Measurements from ENCODE around the gene RELA. TPM values are rescaled to one million over a fixed set of nuclear protein-coding genes. Genes with fewer than 3 reads are reported as not detected.

The RELA gene
- total RNA-seq, 1 experiment from 2014 or later = 83.0 TPM

DNA sequence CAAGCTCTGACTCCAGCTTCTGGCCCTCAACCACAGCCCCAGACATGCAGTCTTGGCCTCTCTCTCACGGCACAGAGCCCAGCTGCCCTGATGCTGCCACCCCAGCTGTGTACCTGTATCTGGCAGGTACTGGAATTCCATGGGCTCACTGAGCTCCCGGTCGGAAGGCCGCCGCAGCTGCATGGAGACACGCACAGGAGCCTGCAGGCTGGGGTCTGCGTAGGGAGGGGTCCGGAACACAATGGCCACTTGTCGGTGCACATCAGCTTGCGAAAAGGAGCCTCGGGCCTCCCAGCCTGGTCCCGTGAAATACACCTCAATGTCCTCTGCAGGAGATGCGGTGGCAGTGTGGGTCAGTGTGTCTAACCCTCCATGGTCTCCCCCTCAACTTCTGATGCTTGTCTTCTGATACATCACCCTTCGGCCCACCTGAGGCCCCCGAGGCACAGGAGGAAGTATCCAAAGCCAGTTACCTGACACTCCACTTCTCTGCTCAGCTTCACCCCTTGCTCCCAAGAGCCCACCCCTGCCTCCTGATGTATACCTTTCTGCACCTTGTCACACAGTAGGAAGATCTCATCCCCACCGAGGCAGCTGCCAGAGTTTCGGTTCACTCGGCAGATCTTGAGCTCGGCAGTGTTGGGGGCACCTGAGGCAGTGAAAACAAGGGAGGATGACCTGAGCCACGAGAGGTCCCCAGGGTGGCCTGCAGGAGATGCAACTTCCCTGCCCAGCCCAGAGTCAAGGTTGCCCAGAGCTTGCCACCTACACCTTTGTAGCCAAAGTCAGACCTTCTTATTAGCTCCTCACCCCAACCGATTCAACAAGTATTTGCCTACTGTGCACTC, 4.3 kb downstream of the RELA start:
- DNase-seq (ENCODE audit: unreplicated experiment) = no peak
- TF ChIP-seq, protein P1, sequence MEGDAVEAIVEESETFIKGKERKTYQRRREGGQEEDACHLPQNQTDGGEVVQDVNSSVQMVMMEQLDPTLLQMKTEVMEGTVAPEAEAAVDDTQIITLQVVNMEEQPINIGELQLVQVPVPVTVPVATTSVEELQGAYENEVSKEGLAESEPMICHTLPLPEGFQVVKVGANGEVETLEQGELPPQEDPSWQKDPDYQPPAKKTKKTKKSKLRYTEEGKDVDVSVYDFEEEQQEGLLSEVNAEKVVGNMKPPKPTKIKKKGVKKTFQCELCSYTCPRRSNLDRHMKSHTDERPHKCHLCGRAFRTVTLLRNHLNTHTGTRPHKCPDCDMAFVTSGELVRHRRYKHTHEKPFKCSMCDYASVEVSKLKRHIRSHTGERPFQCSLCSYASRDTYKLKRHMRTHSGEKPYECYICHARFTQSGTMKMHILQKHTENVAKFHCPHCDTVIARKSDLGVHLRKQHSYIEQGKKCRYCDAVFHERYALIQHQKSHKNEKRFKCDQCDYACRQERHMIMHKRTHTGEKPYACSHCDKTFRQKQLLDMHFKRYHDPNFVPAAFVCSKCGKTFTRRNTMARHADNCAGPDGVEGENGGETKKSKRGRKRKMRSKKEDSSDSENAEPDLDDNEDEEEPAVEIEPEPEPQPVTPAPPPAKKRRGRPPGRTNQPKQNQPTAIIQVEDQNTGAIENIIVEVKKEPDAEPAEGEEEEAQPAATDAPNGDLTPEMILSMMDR (IDR thresholded peaks at IDR 0.05; ENCODE audit: unreplicated experiment) = no peak
- H3K4me3 Mint-ChIP-seq (ENCODE audit: unreplicated experiment) = no peak overlapping the region
- CTCF ChIA-PET = interaction anchor here (0.6 to 1.1 kb wide), 6 partner anchors 31 to 241 kb away, joined by 3 read pairs; no protein-coding TSS in a partner anchor
- POLR2A ChIA-PET = interaction anchor here (0.6 to 1.9 kb wide), 3 partner anchors 14 to 681 kb away, joined by 3 to 5 read pairs (median 5); partner anchors contain the start of gene PCNX3
- intact Hi-C loops (cut with micrococcal nuclease) = no loop called here
- H3K36me3 Mint-ChIP-seq (ENCODE audit: insufficient read depth, unreplicated experiment) = peaks cover 68% of the 10 kb centered on the region
- peak overlapping the region; percentile 6 for H3K27ac Mint-ChIP-seq (ENCODE audit: low read depth, unreplicated experiment)
- no TSS peak for BruUV-seq (replicated peaks)
- no peaks in the 10 kb centered on the region for H3K9me3 Mint-ChIP-seq (ENCODE audit: unreplicated experiment)
- no peaks in the 10 kb centered on the region for H3K27me3 Mint-ChIP-seq (ENCODE audit: insufficient read depth, unreplicated experiment)
- peaks cover 14% of the 10 kb centered on the region for H3K4me1 Mint-ChIP-seq (ENCODE audit: insufficient read depth, unreplicated experiment)

DNA sequence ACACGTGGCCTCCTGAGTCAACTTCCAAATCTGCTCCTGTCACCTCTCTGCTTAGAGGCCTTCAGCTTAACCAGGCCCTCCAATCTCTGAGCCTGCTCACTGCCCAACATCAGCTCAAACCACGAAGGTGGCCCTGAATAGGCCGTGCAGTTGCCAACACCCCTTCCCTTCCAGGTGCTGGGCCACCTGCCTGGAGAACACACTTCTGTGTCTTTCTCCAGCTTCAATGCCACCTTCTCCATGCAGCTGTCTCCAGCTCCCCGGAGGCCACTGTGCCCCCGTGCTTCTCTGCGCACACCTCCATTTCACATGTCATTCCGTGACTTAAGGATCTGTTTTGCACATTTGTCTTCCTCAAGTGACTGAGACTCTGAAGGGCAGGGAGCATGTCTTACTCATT, 5.3 kb downstream of the RELA start:
- TF ChIP-seq, protein P1 (IDR thresholded peaks at IDR 0.05; ENCODE audit: unreplicated experiment) = no peak
- ChIA-PET CTCF (interaction anchor here (0.9 to 1.1 kb wide), 3 partner anchors 53 to 230 kb away, joined by 3 to 4 read pairs (median 3); no protein-coding TSS in a partner anchor), POLR2A (no interaction called here)
- Mint-ChIP-seq H3K27me3 (ENCODE audit: insufficient read depth, unreplicated experiment) (no peaks in the 10 kb centered on the region), H3K9me3 (ENCODE audit: unreplicated experiment) (no peaks in the 10 kb centered on the region), H3K4me3 (ENCODE audit: unreplicated experiment) (no peak overlapping the region), H3K27ac (ENCODE audit: low read depth, unreplicated experiment) (no peak overlapping the region), H3K4me1 (ENCODE audit: insufficient read depth, unreplicated experiment) (peaks cover 22% of the 10 kb centered on the region), H3K36me3 (ENCODE audit: insufficient read depth, unreplicated experiment) (peaks cover 78% of the 10 kb centered on the region)
- intact Hi-C loops (cut with micrococcal nuclease) = no loop called here
- no peak for DNase-seq (ENCODE audit: unreplicated experiment)
- BruUV-seq (replicated peaks) = no TSS peak

DNA sequence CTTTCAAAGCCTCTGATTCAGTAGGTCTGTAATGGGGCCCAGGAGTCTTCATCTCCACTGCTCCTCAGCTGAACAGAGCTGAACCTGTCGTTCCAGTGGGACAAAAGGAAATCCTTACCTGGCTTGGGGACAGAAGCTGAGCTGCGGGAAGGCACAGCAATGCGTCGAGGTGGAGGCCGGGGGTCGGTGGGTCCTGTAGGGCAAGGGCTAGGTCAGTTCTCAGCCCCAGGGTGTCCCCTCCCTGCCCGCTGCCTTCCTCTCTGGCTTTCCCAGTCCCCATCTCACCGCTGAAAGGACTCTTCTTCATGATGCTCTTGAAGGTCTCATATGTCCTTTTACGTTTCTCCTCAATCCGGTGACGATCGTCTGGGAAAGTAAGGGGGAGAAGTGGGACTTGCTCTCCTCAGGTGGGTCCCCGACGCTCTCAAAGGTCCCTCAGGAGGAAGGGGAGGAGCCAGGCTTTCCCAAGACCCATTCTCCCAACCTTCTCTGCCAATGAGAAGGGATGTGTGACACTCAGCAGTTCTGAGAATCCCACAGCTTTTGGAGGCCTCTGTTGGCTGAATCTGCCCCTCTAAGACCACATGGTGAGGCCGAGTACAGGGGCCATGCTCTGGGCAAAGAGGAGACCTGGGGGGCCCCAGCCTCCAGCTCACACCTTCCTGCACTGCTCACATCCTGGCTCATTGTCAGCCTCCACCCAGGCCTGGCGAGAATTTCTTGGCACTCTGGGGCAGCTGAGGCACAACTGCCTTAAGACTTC, 7.0 kb downstream of the RELA start:
- intact Hi-C loops (cut with micrococcal nuclease) = no loop called here
- Mint-ChIP-seq H3K4me3 (ENCODE audit: unreplicated experiment) (no peak overlapping the region), H3K27me3 (ENCODE audit: insufficient read depth, unreplicated experiment) (no peaks in the 10 kb centered on the region), H3K27ac (ENCODE audit: low read depth, unreplicated experiment) (no peak overlapping the region), H3K4me1 (ENCODE audit: insufficient read depth, unreplicated experiment) (peaks cover 36% of the 10 kb centered on the region), H3K9me3 (ENCODE audit: unreplicated experiment) (no peaks in the 10 kb centered on the region), H3K36me3 (ENCODE audit: insufficient read depth, unreplicated experiment) (peaks cover 70% of the 10 kb centered on the region)
- TF ChIP-seq, protein P1 (IDR thresholded peaks at IDR 0.05; ENCODE audit: unreplicated experiment) = no peak
- DNase-seq (ENCODE audit: unreplicated experiment) = no peak
- BruUV-seq (replicated peaks) = no TSS peak
- ChIA-PET CTCF (interaction anchor here (0.6 to 1.6 kb wide), 4 partner anchors 8 to 219 kb away, joined by 3 to 4 read pairs (median 3); partner anchors contain the start of gene AP5B1), POLR2A (interaction anchor here (0.7 to 4.4 kb wide), 2 partner anchors 40 to 197 kb away, joined by 3 to 45 read pairs; partner anchors contain the start of genes MAP3K11 and PCNX3)

Data from MCF 10A (cell line).